K562 (cell line): ENCODE results near the gene ISCA1.

Source experiments
- CBFB ChIP-seq: sonication (generic); formaldehyde crosslinking; IDR thresholded peaks from 2 replicates; pipeline ENCODE4 v1.4.0; 2020; ENCODE audit warnings: mild to moderate bottlenecking, missing genetic modification reagents
- EGR1 ChIP-seq: fragments of 450-650 bp; conservative IDR thresholded peaks from 2 replicates; pipeline ENCODE4 v1.6.1; 2017; ENCODE audit warnings: mild to moderate bottlenecking
- HNRNPL ChIP-seq: fragments of 200-400 bp; formaldehyde crosslinking; IDR thresholded peaks from 2 replicates; pipeline ENCODE4 v1.6.1; 2017; ENCODE audit warnings: low read depth, mild to moderate bottlenecking, low read length
- MLLT1 ChIP-seq, 2 experiments: fragments of 450-650 bp; IDR thresholded peaks; 2 replicates each; pipeline ENCODE4 v1.6.1; 2016
- NR3C1 ChIP-seq: sonication (generic); formaldehyde crosslinking; IDR thresholded peaks from 2 replicates; pipeline ENCODE4 v1.8.1; 2022; ENCODE audit warnings: missing genetic modification reagents
- POLR2A ChIP-seq: fragments of 450-650 bp; conservative IDR thresholded peaks from 2 replicates; pipeline ENCODE4 v1.6.1; 2016
- SP2 ChIP-seq: IDR thresholded peaks from 2 replicates; pipeline ENCODE4 v1.6.1; 2011; ENCODE audit warnings: mild to moderate bottlenecking, low read depth, low read length, moderate library complexity; ENCODE audit not compliant: poor library complexity, severe bottlenecking; ENCODE audit errors: extremely low read depth
- XRCC5 ChIP-seq: fragments of 200-400 bp; formaldehyde crosslinking; IDR thresholded peaks from 2 replicates; pipeline ENCODE4 v1.6.1; 2017; ENCODE audit warnings: low read depth, mild to moderate bottlenecking, low read length
- ZBTB11 ChIP-seq, 3 experiments: fragments of 200-800 bp in 1 of 3; fragments of 250-450 bp in 1 of 3; fragments of 450-650 bp in 1 of 3; sonication (Bioruptor Pico) in 1 of 3; sonication (Bioruptor generic) in 1 of 3; formaldehyde crosslinking in 1 of 3; IDR thresholded peaks; 2 replicates each; pipeline versions ENCODE4 v1.6.1 to v1.8.0; 2016 to 2022; ENCODE audit warnings: mild to moderate bottlenecking in 2 of 3, missing genetic modification characterization in 2 of 3, missing compliant biosample characterization in 1 of 3, moderate library complexity in 1 of 3
- ZKSCAN1 ChIP-seq: fragments of 150-350 bp; IDR thresholded peaks from 2 replicates; pipeline ENCODE4 v1.6.1; 2016; ENCODE audit warnings: low read depth, low read length
- ZNF699 ChIP-seq: fragments of 250-450 bp; sonication (Bioruptor Pico); IDR thresholded peaks from 2 replicates; pipeline ENCODE4 v1.8.0; 2021; ENCODE audit warnings: mild to moderate bottlenecking, moderate library complexity; ENCODE audit not compliant: insufficient replicate concordance
- ZNF780A ChIP-seq: fragments of 250-450 bp; sonication (Bioruptor Pico); IDR thresholded peaks from 2 replicates; pipeline ENCODE4 v1.5.0; 2021; ENCODE audit warnings: mild to moderate bottlenecking
- TF ChIP-seq, protein P1 (sequence below): sonication (generic); formaldehyde crosslinking; IDR thresholded peaks from 2 replicates; pipeline ENCODE4 v1.5.0; 2020; ENCODE audit warnings: missing genetic modification reagents

GRCh38 chr9:86256653-86257052 is 25.7 kb downstream of the ISCA1 start:
- no peak for TF ChIP-seq POLR2A
- no peak for TF ChIP-seq ZBTB11 (CRISPR knock-in tag; IDR thresholded peaks at IDR 0.05)
- TF ChIP-seq EGR1 = no peak
- TF ChIP-seq, protein P1, sequence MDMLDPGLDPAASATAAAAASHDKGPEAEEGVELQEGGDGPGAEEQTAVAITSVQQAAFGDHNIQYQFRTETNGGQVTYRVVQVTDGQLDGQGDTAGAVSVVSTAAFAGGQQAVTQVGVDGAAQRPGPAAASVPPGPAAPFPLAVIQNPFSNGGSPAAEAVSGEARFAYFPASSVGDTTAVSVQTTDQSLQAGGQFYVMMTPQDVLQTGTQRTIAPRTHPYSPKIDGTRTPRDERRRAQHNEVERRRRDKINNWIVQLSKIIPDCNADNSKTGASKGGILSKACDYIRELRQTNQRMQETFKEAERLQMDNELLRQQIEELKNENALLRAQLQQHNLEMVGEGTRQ = no peak
- TF ChIP-seq NR3C1 (CRISPR knock-in tag) = no peak
- TF ChIP-seq HNRNPL = no peak
- TF ChIP-seq ZNF699 = no peak
- TF ChIP-seq XRCC5 = no peak
- TF ChIP-seq SP2 = no peak
- TF ChIP-seq MLLT1 (IDR thresholded peaks at IDR 0.05) = no peak
- TF ChIP-seq CBFB = no peak
- no peak for TF ChIP-seq ZNF780A (CRISPR knock-in tag)
- TF ChIP-seq ZKSCAN1 = no peak
